ENCODE measurements around the gene TTC28. TPM values are rescaled to one million over a fixed set of nuclear protein-coding genes. Genes with fewer than 3 reads are reported as not detected.

Gene TTC28
- total RNA-seq, 4 donors from 2014 or later: 35.1 to 138 (median 50.8) TPM

- ATAC-seq: no peak
- no peaks in the 10 kb centered on the region for H3K9me3 ChIP-seq
Observed at GRCh38 chr22:28629420-28630176, 50.0 kb downstream of the TTC28 start.

GRCh38 chr22:28628766-28629165 lies 50.9 kb downstream of the TTC28 start:
- no peak overlapping the region for H3K4me3 ChIP-seq
- no peak overlapping the region for H3K27ac ChIP-seq
- 86 to 91% methylated on average over 1 of the region's 1 CpG for WGBS, 2 donors (ENCODE audit: low coverage in 1 of 2)
- no peak for ATAC-seq
- H3K36me3 ChIP-seq: peaks cover 0 to 9% of the 10 kb centered on the region in 2 donors
- TF ChIP-seq POLR2A (IDR thresholded peaks at IDR 0.05) (no peak), POLR2AphosphoS5 (IDR thresholded peaks at IDR 0.05) (no peak), EP300 (IDR thresholded peaks at IDR 0.05) (no peak), CTCF (IDR thresholded peaks at IDR 0.05) (no peak)
- no peaks in the 10 kb centered on the region for H3K9me3 ChIP-seq
- H3K27me3 ChIP-seq: no peaks in the 10 kb centered on the region
- H3K4me1 ChIP-seq: no peaks in the 10 kb centered on the region

More at GRCh38 chr22:28629420-28630176, 50.0 kb downstream of the TTC28 start:
- Histone ChIP-seq H3K4me3 (no peak overlapping the region), H3K27ac (no peak overlapping the region), H3K27me3 (no peaks in the 10 kb centered on the region), H3K36me3 (peaks cover 0 to 9% of the 10 kb centered on the region in 2 donors), H3K4me1 (no peaks in the 10 kb centered on the region)
- 84 to 90% methylated on average over 4 of the region's 4 CpGs for WGBS, 2 donors (ENCODE audit: low coverage in 1 of 2)
- TF ChIP-seq POLR2A (IDR thresholded peaks at IDR 0.05) (no peak), POLR2AphosphoS5 (IDR thresholded peaks at IDR 0.05) (no peak), CTCF (IDR thresholded peaks at IDR 0.05) (no peak), EP300 (IDR thresholded peaks at IDR 0.05) (no peak)

- Histone ChIP-seq H3K4me3 (no peak overlapping the region), H3K27me3 (no peaks in the 10 kb centered on the region), H3K27ac (no peak overlapping the region), H3K9me3 (no peaks in the 10 kb centered on the region), H3K36me3 (peaks cover 0 to 9% of the 10 kb centered on the region in 2 donors), H3K4me1 (no peaks in the 10 kb centered on the region)
- TF ChIP-seq POLR2AphosphoS5 (IDR thresholded peaks at IDR 0.05) (no peak), CTCF (IDR thresholded peaks at IDR 0.05) (no peak), POLR2A (IDR thresholded peaks at IDR 0.05) (no peak), EP300 (IDR thresholded peaks at IDR 0.05) (no peak)
- ATAC-seq: peak; percentile 48
Observed at GRCh38 chr22:28627791-28628190, 51.8 kb downstream of the TTC28 start.

- 25 to 37% methylated on average over 4 to 5 of the region's 5 CpGs for WGBS, 2 donors (ENCODE audit: low coverage in 1 of 2)
- peak; percentile 46 for ATAC-seq
- no peak overlapping the region for H3K4me3 ChIP-seq
- no peaks in the 10 kb centered on the region for H3K36me3 ChIP-seq
- H3K27ac ChIP-seq: peak overlapping the region; percentile 39 to 59 (median 46)
- no peak for TF ChIP-seq POLR2AphosphoS5 (IDR thresholded peaks at IDR 0.05)
- no peak for TF ChIP-seq CTCF (IDR thresholded peaks at IDR 0.05)
- no peak for TF ChIP-seq EP300 (IDR thresholded peaks at IDR 0.05)
- TF ChIP-seq POLR2A (IDR thresholded peaks at IDR 0.05): no peak
- peaks cover 0 to 20% (median 0%) of the 10 kb centered on the region in 3 donors for H3K4me1 ChIP-seq
- H3K9me3 ChIP-seq: no peaks in the 10 kb centered on the region
- H3K27me3 ChIP-seq: no peaks in the 10 kb centered on the region
Observed at GRCh38 chr22:28620244-28620922, 59.3 kb downstream of the TTC28 start.

All from gastroesophageal sphincter (tissue), 4 donors.